CD4-positive, alpha-beta T cell treated with Interleukin-6 at 100 ng/mL for 8 hours (primary cell): ENCODE results near the gene NOXA1.
"Not testable (repeated sequence)": the region's sequence is repeated elsewhere in the genome, so short reads cannot be mapped to it uniquely, and the experiment has no call there.

ENCODE experiments used
- DNase-seq: peaks from one replicate; pipeline ENCODE4 v3.0.0-alpha.2; 2020; ENCODE audit warnings: mixed read lengths, low spot score

Gene NOXA1

DNA sequence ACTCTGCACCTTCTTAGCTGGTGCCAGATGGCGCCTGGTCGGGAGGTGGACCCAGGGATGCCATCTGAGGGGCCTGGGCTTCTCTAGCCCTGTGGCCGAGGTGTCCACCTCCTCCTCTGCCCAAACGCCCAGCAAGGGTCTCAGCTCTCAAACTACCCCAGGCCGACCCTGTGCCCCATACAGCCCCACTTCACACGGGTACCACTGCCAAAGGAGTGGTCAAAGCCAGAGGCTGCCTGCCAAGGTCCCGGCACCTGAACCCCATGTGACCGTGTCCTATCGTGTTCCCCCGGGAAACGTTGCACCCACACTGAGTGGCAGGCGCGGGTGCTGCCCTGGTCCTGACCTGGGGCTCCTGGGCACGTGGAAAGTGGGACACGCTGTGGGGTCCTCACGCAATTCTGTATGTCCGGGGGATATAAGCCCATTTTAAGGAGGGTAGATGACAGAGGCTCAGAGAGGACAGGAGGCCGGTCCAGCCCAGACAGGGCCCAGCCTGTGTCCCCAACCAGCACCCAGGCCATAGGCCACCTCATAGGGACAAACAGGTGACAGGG is 16.0 kb downstream of the NOXA1 start:
- no peak for DNase-seq

GRCh38 chr9:137441289-137441934 is 18.2 kb downstream of the NOXA1 start, which contains the start of gene ENTPD8:
Gene ENTPD8, minus strand, starts transcription at chr9:137441357. Its CDS starts 3,072 bp downstream, at chr9:137438285.
- DNase-seq = no peak

DNA sequence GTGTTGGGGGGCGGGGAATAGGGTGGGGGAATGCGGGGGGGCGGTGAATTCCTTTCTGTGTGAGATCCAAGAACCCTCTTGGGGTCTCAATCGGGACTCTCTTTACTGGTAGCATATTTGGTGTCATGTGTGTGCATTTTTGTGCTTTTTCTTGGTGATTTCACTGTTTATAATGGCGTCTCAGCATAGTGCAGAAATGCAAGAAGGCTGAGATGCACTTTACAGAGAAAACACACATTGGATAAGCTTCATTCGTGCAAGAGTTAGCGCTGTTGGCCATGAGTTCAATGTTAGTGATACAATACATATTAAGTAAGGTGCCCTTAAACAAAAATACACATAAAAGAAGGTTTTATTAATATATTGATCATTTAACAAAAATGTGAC is 18.7 kb downstream of the NOXA1 start:
- DNase-seq = no peak

DNA sequence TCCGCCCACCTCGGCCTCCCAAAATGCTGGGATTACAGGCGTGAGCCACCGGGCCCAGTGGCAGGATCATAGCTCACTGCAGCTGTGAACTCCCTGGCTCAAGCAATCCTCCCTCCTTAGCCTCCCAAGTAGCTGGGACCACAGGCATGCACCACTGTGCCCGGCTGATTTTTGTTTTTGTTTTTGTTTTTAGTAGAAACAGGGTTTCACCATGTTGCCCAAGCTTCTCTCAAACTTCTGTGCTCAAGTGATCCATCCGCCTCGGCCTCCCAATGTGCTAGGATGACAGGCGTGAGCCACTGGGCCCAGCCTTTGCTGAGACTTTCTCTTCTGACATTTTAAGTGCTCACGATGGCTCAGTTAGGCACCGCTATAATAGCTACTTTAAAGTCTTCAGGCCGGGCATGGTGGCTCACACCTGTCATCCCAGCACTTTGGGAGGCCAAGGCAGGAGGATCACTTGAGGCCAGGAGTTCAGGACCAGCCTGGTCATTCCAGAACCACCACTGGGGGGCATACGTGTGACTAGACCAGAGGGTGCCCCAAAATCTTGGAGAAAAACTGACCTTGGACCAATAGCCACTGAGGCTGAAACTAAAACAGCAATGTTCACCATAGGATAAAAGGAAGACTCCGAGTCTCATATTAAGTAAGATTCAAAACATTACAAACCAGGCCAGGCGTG is 21.1 kb downstream of the NOXA1 start:
- no peak for DNase-seq

DNA sequence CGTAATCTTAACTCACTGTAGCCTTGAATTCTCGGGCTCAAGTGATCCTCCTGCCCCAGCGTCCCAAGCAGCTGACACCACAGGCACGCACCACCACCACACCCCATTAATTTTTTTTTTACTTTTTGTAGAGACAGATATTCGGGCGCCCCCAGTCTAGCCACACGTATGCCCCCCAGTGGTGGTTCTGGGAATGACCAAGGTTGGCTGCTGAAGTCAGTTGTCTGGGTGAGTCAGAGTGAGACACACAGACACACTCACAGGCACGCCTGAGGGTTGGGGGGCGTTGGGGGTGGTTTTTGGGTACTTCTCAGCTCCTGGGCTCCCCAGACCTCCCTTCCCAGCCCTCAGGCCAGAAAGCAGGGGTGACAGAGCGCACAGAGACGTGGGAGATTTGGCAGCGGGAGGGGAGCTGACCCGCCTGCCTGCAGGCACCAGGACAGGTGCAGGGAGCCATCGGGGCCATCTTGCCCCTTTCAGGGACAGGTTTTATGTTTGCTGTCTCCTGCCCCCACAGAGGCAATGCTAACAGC is 22.1 kb downstream of the NOXA1 start:
- peak; percentile 81 for DNase-seq

DNA sequence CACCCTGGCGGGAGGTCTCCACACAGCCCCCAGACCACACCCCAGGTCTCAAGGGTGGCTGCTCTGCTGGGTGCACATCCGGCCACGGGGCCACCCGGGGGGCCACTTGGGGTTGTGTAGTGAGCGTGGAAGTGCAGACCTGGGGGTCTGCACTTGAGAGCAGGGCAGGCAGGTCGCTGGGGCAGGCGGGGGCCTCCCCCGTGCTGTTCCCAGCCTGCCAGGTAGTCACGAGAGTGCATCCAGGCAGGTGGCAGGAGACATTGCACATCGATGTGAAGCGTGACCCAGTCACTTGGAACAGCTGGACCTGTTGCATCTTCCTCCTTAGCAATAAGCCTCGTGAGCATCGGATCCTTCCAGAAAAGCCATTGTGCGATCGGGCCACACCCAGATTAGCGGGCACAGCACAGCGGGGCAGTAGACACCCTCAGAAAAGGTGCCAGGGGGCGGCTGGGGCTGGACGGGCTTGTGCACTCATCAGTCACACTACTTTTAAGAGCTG is 22.8 kb downstream of the NOXA1 start:
- DNase-seq = no peak

DNA sequence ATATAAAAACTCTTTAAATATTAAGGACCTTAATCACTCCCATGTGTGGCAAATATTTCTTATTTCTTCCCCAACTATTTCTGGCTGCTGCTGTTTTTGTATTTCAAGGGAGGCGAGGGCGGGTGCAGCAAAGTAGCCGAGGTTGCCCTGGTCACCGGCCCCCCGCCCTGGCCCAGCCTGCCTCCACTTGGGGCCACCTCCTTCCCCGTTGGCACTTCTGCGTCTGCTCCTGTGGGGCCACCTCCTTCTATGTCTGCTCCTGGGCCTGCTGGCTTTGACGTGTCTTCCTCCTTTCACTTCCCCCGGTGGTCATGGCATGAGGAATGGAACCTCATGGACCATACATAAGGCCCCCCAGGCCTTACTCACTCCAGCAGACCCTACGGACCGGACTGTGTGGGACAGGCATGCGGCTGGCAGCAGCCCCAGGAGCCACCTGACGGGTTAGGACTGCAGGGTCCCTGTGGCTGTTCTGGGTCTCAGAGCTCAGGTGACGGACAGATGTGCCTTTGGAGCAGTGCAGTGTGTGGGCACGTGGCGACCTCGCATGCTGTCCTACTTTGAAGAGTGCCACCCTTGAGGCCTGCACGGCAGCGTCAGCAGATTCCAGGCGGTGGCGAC is 23.8 kb downstream of the NOXA1 start:
- DNase-seq = no peak

DNA sequence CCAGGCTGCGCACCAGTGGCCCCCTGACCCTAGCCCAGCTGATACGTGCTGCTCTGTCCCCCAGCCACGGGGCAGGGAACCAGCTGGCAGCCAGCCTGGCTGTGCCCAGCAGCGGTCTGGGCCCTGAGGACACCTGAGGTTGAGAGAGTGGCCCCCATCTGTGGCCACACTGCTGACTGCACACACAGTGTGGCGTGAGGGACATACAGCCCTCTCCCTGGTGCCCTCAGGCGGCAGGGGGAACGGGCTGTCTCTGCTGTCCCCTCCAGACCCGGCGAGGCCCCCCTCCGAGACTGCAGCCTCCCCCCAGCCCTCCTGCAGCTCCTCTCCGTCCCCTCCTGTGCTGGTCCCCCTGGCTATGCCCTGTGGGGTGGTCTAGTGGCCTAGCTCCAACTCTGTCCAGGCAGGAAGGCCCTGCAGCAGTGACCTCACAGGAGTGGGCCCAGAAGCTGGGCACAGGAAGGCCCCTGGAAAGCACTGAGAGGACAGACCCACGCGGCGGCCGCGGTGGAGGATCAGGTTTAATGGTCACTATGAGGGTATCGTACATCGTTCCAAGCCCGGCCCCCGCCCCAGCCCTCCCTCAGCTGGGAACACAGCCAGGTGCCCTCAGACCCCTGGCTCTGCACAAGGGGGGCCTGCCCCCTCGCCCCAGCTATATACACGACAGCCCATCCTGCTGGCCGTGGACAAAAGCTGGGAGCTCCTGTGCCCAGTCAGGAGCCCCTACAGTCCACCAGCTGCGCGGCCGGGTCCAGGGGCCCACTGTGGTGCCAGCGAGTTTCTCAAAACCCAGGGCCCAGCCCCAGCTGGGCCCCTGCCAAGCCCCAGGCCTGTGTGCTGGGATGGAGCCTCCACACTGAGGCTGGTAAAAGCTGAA is 24.8 kb downstream of the NOXA1 start:
- no peak for DNase-seq

DNA sequence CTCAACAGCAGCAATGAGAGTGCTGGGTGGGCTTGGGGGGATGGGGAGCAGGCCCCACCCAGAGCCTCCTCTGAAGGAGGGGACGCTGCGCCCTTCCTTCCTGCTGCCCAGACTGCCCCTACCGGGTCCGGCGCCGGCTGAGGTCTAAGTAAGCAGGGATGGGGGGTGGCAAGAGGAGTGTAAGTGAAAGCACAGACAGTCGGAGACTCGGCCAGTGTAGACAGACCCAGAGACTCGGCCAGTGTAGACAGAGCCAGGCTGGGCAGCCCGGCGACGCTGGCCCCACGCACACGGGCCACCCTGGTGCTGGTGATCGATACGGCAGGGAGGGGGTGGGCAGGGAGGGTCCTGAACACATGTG is 25.4 kb downstream of the NOXA1 start:
- no peak for DNase-seq

DNA sequence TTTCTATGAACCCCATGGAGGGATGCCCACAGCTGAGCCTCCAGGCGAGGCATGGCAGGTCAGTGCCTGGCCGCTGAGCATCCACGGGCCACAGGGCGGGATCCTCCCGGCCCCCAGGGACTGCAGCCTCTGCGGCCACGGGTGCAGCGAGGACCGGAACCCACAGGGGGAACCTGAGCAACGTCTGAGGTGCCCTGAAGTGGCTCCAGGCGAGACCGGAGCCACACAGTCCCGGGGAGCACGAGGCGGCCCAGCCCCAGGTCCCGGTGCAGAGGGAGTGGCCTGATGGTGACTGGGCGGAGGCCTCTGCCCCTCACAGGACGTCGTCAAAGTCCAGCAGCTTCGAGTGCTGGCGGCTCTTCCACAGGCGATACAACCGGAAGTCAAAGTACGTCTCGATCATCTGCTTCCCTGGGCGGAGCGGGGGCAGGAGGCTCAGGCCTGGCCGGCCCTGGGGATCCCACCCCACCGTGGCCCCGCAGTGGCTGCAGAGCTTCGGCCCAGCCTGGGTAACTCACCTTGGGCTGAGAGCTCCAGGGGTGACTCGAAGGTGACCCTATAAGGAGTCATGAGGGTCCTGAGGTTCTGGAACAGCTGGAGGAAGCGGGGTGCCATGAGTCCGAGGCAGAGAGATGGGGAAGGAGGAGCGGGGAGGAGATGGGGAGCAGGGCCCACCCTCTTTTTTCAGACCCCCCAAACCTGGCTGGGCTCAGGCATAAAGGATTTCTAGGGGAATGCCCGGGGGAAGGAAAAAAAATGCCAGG is 26.1 kb downstream of the NOXA1 start:
- no peak for DNase-seq

GRCh38 chr9:137449931-137450538 is 26.8 kb downstream of the NOXA1 start:
- peak; percentile 28 for DNase-seq

DNA sequence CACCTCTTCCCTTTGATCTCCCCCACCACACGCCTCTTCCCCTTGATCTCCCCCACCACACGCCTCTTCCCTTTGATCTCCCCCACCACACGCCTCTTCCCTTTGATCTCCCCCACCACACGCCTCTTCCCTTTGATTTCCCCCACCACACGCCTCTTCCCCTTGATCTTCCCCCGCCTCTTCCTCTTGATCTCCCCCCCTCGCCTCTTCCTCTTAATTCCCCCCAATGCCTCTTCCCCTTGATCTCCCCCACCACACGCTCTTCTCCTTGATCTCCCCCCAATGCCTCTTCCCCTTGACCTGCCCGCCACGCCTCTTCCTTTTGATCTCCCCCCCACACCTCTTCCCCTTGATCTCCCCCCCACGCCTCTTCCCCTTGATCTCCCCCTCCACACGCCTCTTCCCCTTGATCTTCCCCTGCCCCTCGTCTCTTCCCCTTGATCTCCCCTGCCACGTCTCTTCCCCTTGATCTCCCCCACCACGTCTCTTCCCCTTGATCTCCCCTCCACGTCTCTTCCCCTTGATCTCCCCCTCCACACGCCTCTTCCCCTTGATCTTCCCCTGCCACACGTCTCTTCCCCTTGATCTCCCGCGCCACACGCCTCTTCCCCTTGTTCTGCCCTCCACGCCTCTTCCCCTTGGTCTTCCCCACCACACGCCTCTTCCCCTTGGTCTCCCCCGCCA is 27.5 kb downstream of the NOXA1 start:
- DNase-seq = peak; percentile 49

DNA sequence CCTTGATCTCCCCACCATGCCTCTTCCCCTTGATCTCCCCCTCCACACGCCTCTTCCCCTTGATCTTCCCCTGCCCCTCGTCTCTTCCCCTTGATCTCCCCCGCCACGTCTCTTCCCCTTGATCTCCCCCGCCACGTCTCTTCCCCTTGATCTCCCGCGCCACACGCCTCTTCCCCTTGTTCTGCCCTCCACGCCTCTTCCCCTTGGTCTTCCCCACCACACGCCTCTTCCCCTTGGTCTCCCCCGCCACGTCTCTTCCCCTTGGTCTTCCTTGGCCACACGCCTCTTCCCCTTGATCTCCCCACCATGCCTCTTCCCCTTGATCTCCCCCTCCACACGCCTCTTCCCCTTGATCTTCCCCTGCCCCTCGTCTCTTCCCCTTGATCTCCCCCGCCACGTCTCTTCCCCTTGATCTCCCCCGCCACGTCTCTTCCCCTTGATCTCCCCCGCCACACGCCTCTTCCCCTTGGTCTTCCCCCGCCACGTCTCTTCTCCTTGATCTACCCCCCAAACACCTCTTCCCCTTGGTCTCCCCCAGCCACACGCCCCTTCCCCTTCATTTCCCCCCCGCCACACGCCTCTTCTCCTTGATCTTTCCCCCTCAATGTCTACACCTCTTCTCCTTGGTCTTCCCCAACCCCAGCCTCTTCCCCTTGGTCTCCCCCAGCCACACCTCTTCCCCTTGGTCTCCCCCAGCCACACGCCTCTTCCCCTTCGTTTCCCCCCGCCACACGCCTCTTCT is 28.2 kb downstream of the NOXA1 start:
- DNase-seq = not testable (repeated sequence)

GRCh38 chr9:137452006-137452760 is 29.0 kb downstream of the NOXA1 start:
- DNase-seq = no peak

GRCh38 chr9:137452761-137453642 is 29.8 kb downstream of the NOXA1 start:
- DNase-seq = no peak

GRCh38 chr9:137453643-137454081 is 30.5 kb downstream of the NOXA1 start:
- DNase-seq = peak; percentile 36

GRCh38 chr9:137454145-137454596 is 31.0 kb downstream of the NOXA1 start:
- no peak for DNase-seq
